DMS53 (cell line): ENCODE data around the gene VSTM2B.
"Not testable (repeated sequence)": the region's sequence is repeated elsewhere in the genome, so short reads cannot be mapped to it uniquely, and the experiment has no call there.

Source experiments
- DNase-seq: peaks from one replicate; lab custom pipeline; 2025; lab: John Stamatoyannopoulos, UW

Gene VSTM2B

DNA sequence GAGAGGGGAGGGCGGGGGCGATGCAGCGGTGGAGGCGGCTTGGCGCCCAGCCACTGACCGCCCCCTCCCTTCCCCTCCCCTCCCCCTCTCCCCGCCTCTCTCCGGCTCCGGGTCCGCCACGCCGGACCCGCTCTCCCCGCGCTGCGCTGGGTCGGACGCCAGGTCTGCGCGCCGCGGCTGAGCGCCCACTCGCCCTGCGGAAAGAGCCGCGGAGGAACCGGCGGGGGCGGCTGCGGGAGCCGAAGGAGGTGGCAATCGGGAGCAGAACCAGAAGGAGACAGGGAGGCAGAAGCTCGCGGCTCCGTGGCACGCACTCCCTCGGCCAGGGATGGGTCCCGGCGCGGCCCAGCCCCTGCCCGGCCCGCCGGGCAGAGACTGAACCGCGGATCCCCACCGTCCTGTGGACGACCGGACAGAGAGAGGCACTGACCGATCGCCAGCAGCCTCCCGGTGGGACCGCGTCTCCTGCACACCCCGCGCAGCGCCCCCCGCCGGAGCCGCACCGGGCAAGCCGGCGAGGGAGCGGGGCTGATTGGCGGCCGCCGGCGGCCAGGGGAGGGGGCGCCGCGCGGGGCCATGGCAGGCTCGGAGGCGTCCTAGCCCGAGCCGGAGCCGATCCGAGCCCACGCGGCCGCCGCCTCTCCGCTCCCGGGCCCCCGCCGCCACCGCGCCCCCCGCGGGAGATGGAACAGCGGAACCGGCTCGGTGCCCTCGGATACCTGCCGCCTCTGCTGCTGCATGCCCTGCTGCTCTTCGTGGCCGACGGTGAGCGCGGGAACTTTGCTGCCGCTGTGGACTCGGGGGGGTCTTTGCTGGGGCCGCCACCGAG is at the start of gene VSTM2B:
Gene VSTM2B (plus strand): TSS at position 94 of the 829 bp plus-strand sequence. CDS start 590 bp downstream, at position 684.
- no peak for DNase-seq

DNA sequence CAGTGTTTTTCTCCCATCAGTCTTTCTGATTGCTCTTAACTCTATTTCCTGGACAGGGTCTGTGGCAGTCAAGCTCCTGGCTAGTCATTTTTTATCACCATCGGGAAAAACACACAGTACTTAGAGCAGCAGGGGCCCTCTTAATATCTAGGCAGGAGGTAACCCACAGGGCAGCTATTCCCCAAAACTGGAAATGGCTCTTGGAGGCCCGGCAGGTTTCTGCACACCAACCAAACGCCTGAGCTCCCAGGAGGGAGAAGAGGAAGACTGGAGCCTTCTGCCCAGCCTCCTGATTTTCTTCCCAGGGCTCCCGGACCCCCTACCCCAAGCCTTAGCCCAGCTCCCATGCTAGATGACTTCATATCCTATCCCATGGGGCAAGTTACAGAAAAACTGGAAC is 49.3 kb upstream of the VSTM2B start:
- DNase-seq, result no peak

DNA sequence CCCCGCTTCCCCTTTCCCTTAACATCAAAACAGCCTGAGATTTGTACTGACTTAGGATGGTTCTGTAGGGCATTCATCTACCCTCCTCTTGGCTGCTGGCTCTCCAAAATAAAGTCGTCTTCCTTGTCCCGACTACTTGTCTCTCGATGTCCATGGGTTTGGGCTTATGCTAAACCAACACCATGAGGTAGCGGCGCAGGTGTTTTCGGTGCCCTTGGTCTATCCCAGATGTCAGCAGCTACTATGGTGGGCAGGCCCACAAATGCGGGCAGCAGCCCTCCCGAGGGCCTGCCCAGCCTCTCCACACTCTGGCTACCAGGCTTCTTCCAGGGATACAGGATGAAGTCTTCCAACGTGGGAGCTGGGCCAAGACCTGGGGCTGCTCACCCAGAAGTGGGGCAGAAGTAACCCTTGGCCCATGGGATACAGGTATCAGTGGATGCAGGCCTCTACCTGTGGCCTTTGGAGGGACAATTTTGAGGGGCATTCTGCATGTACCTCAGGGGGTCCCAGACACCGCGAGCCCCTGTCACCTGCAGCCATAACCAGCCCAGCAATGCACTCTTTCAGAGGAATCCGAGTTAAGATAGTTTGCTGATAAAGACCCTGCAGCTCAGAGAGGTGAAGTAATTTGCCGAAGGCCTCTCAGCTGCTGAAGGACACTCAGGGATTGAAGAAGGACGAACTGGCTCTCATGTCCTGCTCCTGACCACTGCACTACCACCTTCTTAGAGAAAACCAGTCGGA is 47.8 kb upstream of the VSTM2B start:
- DNase-seq, result no peak

DNA sequence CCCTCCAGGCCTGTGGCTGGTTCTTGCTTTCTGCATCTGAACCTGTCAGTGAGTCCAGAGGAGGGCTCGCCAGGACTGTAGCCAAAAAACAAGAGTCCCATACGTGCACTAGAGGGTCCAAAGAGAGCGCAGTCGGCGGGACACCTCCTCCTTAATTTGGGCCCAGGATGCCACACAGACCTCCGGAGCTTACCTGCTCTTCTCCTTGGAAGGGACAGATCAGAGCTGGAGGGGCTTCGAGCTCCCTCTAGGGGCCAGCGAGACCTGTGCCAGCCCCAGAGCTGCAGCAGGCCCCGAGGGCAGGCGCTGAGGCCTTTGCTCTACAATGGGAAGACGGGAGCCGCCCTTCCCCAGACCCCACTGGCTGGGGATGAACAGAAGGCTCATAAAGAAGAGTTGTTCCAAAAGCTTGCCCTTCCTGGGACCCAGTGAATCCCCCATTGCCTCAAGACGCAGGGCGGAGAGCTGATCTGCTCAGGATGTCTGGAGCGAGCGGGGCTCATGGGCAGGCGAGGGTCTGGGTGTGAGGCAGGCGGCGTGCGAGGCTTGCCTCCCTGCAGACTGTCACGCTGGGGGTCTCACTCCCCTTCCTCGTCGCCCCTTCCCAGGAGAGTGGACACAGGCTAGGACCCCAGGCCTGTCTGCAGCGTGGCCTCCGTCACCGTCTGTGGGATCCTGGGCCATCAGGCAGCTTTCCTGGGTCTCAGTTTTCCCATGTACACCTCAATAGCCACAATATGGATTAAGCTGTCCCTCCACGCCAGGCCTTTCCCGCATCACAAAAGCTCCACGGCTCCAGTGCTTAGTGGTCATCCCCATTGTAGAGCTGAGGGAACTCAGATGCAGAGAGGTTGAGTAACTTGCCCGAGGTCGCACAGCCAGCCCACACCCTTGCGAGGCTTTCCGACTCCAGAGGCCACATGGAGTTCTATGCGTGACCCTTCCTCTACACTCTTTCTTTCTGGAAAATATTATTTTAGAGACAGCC is 46.9 kb upstream of the VSTM2B start:
- DNase-seq, result peak; percentile 19

DNA sequence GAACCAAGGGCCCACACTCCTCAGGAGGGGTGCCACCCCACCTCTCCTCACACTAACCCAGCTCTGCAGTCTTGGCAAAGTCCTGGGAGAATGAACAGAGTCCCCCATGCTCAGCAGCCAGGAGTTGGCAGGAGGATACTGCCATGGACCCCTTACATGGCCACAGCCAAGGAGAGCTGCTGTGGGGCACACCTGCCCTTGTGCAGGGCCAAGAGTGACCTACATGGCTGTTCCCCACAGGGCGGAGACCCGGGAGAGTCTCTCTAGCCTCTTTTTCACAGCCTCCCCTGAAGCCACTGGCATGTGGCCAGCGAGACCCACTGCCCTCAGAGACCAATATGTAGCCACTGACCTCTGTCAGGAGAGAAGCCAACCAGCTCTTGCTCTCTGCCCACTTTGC is 45.9 kb upstream of the VSTM2B start:
- no peak for DNase-seq

DNA sequence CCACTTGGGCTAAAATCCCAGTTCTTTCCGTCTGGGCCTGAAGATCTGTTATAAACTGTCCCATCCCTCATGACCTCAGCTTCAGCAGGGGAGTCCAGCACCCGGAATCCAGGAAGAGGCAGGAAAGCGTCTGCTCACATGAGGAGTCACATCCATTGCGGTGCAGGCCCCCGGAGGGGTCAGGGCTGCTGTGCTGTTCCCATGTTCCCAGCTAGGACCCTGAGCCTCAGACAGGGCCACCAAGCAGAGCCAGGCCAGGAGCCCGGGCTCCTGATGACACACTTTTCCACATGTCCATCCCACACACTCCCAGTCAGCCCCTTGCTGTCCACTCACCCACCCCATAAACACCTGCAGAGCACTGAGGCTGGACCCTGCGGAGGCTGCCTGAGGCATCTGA is 45.3 kb upstream of the VSTM2B start:
- DNase-seq, result no peak

DNA sequence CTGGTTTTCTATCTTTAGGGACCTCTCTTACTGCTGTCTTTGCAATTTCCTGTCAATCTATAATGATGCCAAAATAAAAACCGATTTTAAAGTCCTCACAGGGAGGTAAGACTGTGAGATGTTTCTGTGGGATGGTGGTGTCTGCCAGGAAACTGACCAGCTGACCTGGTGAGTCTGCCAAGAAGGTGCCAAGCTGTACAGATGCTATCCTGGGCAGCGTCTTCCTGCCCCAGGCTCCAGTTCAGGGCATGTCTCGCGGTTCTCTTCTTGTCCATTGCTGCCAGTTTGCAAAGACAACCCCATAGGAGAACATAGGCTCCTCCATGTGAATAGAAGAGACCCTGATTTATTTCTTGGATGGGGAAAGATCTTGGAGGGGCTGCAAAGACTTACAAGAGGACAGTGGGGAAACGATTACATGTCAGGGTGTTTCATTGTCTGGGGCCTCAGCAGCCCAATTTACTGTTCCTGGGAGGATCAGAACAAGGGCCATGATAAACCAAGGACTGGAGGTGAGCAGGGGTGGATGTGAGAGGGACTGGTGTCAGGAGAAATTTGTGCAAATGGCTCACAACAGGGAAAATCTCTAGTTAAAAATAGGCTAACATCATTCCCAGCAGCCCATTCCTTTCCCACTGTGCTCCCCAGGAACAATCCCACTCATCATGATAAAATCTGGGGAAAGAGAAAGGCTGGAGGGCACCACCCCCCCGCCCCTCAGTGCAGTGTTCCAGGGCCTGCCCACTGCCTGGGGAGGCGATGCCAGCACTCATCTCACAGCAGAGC is 42.7 kb upstream of the VSTM2B start:
- no peak for DNase-seq

DNA sequence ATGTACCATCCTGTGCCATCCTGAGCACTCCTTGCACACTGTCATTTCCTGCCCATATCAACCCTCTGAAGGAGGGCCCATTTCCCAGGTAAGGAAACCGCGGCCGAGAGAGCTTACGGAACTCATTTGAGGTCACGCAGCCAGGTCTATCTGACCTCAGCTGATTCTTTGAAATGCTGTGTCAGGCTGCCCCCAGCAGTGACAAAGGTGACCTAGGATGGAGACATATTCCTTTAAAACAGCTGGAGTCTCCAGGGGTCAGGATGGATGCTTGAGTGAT is 42.2 kb upstream of the VSTM2B start:
- no peak for DNase-seq

DNA sequence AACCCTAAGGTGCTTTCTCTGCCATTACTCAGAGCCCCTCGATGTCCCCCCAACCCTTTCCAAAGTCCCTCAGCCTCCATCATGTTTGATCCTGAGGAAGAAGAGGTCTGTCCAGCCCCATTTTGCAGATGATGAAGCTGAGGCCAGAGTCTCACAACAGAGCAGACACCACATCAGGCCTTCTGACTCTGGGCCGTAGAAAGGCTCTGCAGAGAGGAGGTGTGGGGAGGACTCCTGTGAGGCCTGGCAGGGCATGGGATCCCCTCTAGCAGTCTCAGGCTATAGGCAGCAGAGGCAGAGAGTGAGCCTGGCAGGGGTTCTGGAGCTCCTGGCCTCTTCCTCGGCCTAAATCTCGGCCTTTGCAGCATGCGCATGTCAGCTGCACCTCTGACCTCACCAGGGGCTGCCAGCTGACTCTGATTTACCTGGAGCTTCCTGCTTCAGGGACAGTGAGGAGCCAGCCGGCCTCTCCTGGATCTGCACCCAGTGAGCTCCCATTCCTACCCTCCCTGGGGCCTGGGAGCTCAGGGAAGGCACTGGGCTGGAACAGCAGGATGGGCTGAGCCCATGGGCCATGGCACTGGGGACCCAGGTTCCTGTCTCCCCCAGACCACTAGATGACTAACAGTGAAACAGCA is 41.7 kb upstream of the VSTM2B start:
- no peak for DNase-seq

DNA sequence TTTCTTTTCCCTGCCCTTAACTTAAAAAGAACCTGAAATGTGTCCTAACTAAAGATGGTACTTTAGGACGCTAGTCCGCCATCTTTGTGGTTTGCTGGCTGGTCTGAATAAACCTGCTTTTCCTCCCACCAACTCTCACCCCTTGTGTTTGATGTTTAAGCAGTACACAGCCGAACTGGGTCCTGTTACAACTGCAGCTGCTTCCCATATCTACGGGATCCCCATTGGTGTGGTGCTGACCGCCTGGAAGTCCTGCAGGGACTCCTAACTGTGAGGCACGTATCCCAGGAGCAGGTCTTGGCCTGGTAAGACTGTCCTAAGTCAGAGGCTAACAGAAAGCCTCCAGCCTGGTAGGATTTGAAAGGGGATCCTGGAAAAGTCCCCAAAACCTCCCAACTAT is 40.9 kb upstream of the VSTM2B start:
- DNase-seq, result no peak

DNA sequence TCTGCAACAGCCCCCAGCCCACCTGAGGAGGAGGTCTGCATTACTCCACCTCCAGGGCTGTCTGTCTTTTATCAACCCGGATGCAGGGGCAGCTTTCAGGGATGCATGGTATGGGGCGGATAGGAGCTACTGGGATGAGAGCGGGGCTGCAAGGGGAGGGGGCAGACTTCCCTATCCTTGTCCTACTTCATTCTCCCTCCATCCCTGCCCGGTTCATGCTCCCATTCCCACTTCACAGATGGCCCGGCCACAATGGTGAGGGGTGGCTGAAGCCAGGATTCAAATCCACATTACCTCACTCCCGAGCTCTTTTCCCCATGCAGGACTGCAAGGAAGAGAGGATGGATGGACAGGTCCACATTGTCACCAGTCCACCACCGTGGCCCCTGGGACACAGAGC is 40.5 kb upstream of the VSTM2B start:
- DNase-seq, result no peak

DNA sequence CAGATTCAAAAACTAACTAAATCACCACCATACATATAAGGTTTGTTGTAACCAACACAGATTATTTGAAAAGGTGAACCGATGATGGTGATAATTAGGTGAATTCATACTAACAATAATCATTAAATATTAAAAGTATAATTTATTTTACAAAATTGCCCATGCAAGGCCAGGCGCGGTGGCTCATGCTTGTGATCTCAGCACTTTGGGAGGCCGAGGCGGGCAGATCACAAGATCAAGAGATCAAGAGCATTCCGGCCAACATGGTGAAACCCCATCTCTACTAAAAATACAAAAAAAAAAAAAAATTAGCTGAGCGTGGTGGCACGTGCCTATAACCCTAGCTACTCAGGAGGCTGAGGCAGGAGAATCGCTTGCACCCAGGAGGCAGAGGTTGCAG is 38.8 kb upstream of the VSTM2B start:
- not testable (repeated sequence) for DNase-seq

DNA sequence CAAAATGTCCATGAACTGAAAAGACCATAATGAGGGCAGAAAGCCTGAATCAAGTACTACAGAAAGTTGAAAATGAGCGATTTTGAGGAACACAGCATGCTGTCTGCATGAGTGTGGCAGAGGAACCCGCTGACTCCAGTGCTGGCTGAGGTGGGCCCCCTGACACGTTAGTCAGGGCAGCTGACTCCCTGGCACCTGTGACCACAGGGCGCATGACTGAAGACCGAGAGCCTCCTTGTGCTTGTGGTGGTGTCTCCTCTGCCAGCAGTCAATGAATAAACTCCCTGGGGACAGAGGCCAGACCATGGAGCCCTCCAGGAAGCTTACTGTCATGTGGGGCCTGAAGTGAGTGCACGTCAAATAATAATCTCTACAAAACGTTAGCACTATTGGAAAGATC is 38.4 kb upstream of the VSTM2B start:
- no peak for DNase-seq

DNA sequence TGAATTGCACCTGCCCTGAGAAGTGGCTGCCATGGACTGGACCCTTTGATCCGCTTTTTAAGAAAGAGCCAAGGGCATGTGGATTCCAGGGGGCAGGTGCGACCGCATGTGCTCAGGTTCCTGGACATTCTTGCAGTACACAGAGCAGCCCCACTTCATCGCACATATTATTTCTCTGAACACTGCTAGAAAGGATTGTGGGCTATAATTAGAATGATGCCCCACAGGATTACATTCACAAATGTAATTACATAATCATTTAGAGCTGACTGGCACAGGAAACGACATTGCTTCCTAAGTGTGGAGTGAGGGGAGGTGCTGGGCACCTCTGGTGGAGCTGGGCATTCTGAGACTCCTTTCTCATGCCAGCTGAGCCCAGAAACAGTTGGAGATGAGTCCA is 37.5 kb upstream of the VSTM2B start:
- no peak for DNase-seq

DNA sequence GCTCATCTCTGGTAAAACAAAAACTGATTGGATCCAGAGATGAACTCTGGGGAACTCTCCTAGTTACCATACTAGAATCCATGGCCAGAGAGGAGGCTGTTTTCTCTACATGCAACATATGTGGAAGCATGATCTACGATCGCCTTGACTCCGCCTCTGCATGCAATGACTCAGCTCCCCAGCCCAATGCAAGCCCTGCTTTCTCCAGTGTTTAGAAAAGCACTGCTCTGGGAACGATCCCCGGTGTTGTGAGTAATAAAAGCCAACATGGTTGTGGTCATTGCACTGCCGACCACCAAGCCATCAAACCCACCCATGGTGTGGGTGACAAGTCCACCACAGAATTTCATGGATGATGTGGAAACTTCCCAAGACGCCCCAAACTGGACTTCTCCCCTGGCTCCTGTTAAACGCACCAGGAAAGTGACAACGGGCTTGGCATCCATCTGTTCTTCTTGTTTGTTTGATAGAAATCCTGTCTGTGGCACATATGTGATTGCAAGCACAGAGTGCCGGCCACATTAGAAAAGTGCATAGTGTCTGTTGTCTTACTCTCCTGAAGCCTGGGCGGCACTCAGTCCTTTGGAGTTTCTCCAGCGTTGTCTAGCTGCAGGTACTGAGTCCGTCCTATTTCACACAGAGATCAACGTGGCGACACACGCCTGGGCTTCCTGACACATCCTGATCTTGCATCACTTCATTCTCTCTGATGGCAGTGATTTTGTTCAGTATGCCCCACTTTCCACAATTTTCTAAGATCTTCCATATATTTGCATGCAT is 36.4 kb upstream of the VSTM2B start:
- DNase-seq, result no peak

DNA sequence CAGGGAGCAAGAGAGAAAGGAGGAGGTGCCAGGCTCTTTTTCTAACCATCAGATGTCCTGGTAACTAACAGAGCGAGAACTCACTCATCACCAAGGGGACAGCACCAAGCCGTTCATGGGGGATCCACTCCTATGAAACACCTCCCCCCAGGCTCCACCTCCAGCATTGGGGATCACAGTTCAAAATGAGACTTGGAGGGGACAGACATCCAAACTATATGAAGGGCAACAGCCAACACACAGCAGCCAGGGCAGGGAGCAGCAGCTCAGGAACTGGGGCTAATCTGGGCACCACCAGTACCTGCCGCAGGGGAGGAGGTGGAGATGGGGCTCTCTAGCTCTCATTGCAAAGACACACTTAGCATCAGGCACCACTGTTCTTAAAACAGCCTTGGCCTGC is 34.3 kb upstream of the VSTM2B start:
- DNase-seq, result no peak

DNA sequence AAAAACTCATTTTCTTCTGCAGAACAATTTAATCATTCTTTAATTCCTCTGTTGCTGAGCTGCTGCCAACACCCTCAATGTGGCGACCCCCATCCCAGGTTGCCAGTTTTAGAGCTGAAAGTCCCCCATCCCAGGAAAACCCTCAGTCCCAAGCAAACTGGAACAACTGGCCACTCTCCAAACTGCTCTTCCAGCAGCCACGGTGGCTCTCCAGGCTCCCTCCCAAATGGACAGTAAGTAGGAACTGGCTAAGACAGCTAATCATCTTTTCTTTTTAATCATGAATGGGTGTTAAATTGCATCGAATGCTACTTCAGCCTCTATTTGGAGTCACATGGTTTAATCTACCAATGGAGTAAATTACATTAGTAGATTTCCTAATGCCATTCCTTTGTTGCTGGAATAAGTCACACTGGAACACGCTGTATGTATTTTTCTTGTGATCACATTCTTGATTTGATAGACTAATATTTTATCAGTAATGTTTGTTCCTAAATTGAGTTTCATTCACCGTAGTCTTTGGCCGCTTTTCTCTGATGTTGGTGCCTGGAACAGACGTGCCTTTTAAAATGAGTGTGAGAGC is 33.7 kb upstream of the VSTM2B start:
- DNase-seq, result no peak

DNA sequence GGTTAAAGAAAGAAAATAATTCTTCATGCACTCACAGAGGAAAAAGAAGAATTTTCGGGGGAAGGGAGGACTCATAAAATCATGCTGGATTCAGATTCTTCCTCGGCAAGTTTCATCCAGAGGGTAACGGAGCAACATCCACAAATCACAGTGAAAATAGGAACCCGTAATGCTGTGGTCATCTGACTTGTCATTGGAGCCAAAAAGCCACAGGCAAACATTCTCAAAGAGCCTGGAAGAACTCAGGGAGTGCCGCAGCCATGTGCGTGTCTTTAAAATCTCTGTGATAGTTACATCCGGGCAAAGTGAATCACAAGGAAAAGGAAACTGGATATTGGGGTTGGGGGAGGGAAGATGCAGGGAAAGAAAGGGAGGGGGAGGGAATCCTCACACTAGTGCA is 33.0 kb upstream of the VSTM2B start:
- no peak for DNase-seq

DNA sequence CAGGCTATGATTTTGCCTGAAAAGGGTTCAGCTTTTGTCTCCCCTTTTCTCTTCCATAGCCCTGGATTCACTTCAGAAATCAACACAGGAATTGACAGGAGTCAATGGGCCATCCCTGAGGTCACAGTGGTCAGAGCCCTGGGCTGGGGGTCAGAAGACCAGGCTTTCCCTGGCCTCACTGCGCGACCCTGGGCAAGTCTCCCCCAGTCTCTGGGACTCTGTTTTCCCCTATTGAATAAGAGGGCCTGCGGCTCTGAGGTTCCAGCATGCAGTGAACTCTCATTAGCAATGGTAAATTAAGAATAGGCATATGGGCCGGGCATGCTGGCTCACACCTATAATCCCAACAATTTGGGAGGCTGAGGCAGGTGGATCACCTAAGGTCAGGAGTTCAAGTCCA is 30.7 kb upstream of the VSTM2B start:
- DNase-seq, result no peak

DNA sequence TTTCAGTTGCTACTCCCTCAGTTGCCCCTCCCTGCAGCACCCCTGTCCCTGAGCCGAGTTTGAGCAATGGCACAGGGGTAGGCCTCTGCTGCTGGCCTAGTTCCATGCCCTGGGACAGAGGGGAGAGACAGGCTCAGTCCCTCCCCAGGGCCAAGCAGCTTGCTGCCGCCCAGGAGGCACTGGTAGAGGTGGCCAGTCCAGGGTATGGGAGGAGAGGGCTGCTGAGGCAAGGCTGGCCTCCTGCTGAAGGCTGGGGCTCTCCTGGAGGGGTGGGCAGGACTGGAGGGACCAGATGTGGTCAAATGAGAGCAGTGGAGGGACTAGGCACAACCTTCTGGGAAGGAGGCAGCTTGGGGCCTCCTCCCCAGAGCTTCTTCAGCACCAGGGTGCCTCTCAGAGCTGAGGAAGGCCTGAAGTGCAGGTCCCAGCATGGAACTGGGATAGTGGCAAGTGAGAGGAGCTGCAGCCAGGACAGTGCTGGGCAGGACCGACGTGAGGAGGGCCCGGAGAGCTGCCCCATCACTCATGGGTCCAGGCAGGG is 29.8 kb upstream of the VSTM2B start:
- no peak for DNase-seq
